NCI-H526 treated with DMSO at 0.1 percent for 48 hours (cell line): ENCODE data around the gene ZNF346.
"Not testable (repeated sequence)": the region's sequence is repeated elsewhere in the genome, so short reads cannot be mapped to it uniquely, and the experiment has no call there.

Experiments used
- DNase-seq: peaks from one replicate; lab custom pipeline; 2025; lab: John Stamatoyannopoulos, UW

The ZNF346 gene

GRCh38 chr5:177022386-177023302 is at the start of gene ZNF346:
Gene ZNF346 (plus strand): TSS chr5:177022696. CDS start chr5:177022739, 43 bp downstream.
- DNase-seq: peak; percentile 61

- no peak for DNase-seq
Observed at GRCh38 chr5:176979669-176980068, 42.8 kb upstream of the ZNF346 start.

- DNase-seq: no peak
Observed at GRCh38 chr5:176980818-176981217, 41.7 kb upstream of the ZNF346 start.

DNA sequence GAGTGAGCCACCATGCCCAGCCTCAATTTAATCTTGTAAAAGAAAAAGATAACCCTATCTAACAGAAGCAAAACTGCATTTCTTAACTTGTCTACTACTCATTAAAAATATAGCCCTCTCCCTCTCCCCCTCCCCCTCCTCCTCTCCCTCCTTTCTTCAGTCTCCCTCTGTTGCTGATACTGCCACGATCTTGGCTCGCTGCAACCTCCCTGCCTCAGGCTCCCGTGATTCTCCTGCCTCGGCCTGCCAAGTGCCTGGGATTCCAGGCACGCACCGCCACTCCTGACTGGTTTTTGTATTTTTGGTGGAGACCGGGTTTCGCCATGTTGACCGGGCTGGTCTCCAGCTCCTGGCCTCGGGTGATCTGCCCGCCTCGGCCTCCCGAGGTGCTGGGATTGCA is 39.4 kb upstream of the ZNF346 start:
- DNase-seq: not testable (repeated sequence)

GRCh38 chr5:176983593-176983992 is 38.9 kb upstream of the ZNF346 start:
- not testable (repeated sequence) for DNase-seq

GRCh38 chr5:176984176-176984575 is 38.3 kb upstream of the ZNF346 start:
- not testable (repeated sequence) for DNase-seq

- no peak for DNase-seq
Observed at GRCh38 chr5:176985516-176985915, 37.0 kb upstream of the ZNF346 start.

GRCh38 chr5:176986280-176986679 is 36.2 kb upstream of the ZNF346 start:
- no peak for DNase-seq

DNA sequence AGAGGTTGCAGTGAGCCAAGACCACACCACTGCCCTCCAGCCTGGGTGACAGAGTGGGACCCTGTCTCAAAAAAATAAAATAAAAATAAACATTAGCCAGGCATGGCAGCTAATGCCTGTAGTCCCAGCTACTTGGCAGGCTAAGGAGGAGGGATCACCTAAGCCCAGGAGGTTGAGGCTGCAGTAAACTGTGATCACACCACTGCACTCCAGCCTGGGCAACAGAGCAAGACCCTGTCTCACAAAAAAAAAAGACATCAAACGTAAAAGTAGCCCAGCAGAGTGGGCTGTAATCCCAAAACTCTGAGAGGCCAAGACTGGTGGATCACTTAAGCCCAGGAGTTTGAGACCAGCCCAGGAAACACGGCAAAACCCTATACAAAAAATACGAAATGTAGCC is 34.9 kb upstream of the ZNF346 start:
- DNase-seq: no peak

DNA sequence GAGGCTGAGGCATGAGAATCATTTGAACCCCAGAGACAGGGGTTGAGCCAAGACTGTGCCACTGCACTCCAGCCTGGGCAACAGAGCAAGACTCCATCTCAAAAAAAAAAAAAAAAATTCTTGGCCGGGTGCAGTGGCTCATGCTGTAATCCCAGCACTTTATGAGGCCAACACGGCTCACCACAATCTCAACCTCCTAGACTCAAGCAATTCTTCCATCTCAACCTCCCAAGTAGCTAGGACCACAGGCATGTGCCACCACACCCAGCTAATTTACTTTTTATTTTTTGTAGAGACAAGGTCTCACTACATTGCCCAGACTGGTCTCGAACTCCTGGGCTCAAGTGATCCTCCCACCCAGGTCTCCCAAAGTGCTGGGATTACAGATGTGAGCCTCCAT is 29.4 kb upstream of the ZNF346 start:
- not testable (repeated sequence) for DNase-seq

DNA sequence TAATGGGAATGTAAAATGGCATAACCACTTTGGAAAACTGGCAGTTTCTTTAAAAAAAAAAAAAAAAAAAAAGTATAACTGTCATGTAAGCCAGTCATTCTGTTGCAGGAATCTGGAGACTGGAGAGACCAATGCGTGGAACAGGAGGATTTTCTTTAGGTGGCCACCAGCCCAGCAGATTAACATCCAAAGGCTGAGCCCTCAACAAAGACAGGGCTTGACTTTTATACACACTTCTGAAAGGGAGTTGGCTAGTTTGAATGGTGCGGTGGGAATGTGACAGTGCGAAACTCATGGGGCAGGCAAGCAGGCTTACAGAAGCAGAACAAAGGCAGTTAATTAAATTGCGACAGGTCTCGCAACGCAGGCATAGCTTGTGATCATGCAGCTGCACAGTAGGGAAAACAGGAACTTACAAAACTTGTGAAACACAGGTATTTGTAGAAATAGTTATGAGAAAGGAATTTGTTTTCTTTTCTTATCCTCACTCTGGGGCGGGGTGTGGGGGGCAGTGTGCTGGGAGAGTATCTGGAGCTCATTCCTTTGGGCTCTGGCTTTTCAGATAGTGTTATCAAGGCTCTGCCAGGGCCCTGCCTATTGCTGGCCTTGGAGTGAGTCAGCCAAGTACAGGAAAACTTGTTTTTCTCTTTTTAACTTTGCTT is 27.9 kb upstream of the ZNF346 start:
- no peak for DNase-seq

DNA sequence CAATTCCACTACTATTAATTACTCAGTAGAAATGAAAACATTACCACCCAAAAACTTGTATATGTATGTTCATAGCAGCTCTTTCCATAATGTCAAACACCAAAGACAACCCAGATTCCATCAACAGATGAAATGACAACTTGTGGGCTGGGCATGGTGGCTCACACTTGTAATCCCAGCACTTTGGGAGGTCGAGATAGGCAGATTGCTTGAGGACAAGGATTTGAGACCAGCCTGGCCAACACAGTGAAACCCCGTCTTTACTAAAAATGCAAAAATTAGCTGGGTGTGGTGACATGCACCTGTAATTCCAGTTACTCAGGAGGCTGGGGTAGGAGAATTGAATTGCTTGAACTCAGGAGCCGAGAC is 27.4 kb upstream of the ZNF346 start:
- no peak for DNase-seq

- DNase-seq: no peak
Observed at GRCh38 chr5:176995896-176996767, 26.4 kb upstream of the ZNF346 start.

GRCh38 chr5:176996780-176997179 is 25.7 kb upstream of the ZNF346 start:
- DNase-seq: no peak

- no peak for DNase-seq
Observed at GRCh38 chr5:176998828-176999227, 23.7 kb upstream of the ZNF346 start.

GRCh38 chr5:176999526-176999925 is 23.0 kb upstream of the ZNF346 start:
- not testable (repeated sequence) for DNase-seq

GRCh38 chr5:177003649-177004048 is 18.8 kb upstream of the ZNF346 start:
- DNase-seq: no peak

- no peak for DNase-seq
Observed at GRCh38 chr5:177004961-177005360, 17.5 kb upstream of the ZNF346 start.

- DNase-seq: peak; percentile 12
Observed at GRCh38 chr5:177005619-177006264, 16.8 kb upstream of the ZNF346 start.

DNA sequence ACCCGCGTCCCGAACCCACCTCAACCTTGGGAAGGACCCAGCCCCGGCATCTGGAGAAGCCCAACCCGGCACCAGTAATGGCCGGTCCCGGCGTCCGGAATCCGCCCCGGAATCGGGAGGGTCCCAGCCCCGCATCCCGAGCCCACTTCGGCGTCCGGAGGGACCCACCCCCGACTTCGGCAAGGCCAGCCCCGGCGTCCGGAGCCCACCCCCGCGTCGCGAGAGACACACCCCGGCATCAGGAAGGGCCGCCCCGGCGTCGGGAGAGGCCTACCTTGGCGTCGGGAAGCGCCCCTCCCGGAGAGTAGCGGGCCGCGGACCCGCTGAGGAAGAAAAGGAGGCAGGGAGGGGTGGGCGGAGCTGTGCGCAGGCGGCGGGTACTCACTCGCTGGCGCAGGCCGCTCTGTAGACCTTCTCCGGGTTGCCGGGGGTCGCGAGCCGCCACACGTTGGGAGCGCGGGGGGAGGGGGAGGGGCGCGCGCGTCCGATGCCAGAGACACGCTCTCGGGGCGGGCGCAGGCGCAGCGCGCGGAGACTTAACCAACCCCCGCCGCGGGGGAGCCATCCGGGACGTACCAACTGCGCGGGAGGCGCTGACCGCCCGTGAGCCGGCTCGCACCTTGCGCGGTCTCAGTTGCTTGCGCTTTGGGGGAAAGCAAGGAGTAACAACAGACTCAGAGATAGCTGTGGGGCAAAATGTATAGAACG is 16.1 kb upstream of the ZNF346 start, which contains the start of gene UIMC1:
UIMC1 (minus strand) TSS at position 515 of the 708 bp plus-strand sequence. CDS start 24,164 bp downstream, outside the sequence.
- peak; percentile 73 for DNase-seq

GRCh38 chr5:177008716-177009115 is 13.8 kb upstream of the ZNF346 start:
- no peak for DNase-seq
